NCI-H2227 (cell line): ENCODE results near the gene TRIM36.

Source experiments
- DNase-seq: peaks from one replicate; lab custom pipeline; 2025; ENCODE audit not compliant: unreplicated experiment; lab: John Stamatoyannopoulos, UW

TRIM36 gene

GRCh38 chr5:115168829-115169486, 750 bp downstream of the TRIM36 start:
- DNase-seq = peak; percentile 21

GRCh38 chr5:115166744-115167393, 2.8 kb downstream of the TRIM36 start:
- DNase-seq = no peak

GRCh38 chr5:115165790-115166189, 3.9 kb downstream of the TRIM36 start:
- no peak for DNase-seq

GRCh38 chr5:115160975-115161475, 8.7 kb downstream of the TRIM36 start:
- DNase-seq = no peak

- no peak for DNase-seq
Measured at GRCh38 chr5:115151208-115151805, 18.4 kb downstream of the TRIM36 start.

GRCh38 chr5:115150512-115150911, 19.2 kb downstream of the TRIM36 start:
- no peak for DNase-seq

GRCh38 chr5:115147052-115147451, 22.7 kb downstream of the TRIM36 start:
- no peak for DNase-seq

- no peak for DNase-seq
Measured at GRCh38 chr5:115136294-115136693, 33.4 kb downstream of the TRIM36 start.

GRCh38 chr5:115132465-115132864, 37.2 kb downstream of the TRIM36 start:
- DNase-seq = no peak

GRCh38 chr5:115126303-115126702, 43.4 kb downstream of the TRIM36 start:
- no peak for DNase-seq

- DNase-seq = no peak
Measured at GRCh38 chr5:115124741-115125140, 45.0 kb downstream of the TRIM36 start.

GRCh38 chr5:115116001-115116400, 53.7 kb downstream of the TRIM36 start:
- DNase-seq = peak; percentile 3

GRCh38 chr5:115109840-115110239, 59.9 kb downstream of the TRIM36 start:
- no peak for DNase-seq

- DNase-seq = no peak
Measured at GRCh38 chr5:115109356-115109755, 60.4 kb downstream of the TRIM36 start.

GRCh38 chr5:115100319-115100955, 69.3 kb downstream of the TRIM36 start:
- DNase-seq = peak; percentile 6

GRCh38 chr5:115098041-115098702, 71.5 kb downstream of the TRIM36 start:
- DNase-seq = peak; percentile 24

- no peak for DNase-seq
Measured at GRCh38 chr5:115097236-115097635, 72.5 kb downstream of the TRIM36 start.

- no peak for DNase-seq
Measured at GRCh38 chr5:115096034-115096769, 73.5 kb downstream of the TRIM36 start.

- no peak for DNase-seq
Measured at GRCh38 chr5:115087951-115088350, 81.8 kb downstream of the TRIM36 start.

GRCh38 chr5:115086473-115086872, 83.2 kb downstream of the TRIM36 start:
- DNase-seq = no peak
